GM12878 (cell line): ENCODE results near the gene HSPBAP1. TPM values are rescaled to one million over a fixed set of nuclear protein-coding genes. Genes with fewer than 3 reads are reported as not detected.
"Not testable (repeated sequence)": the region's sequence is repeated elsewhere in the genome, so short reads cannot be mapped to it uniquely, and the experiment has no call there.

Experiments used
- ATAC-seq: fragments of 200-7000 bp; cut with Tn5 transposase; 3 replicates; pipeline ENCODE4 v1.9.1; 2020; ENCODE audit warnings: mild to moderate bottlenecking, moderate library complexity
- BruUV-seq: library from RNA; stranded (reverse); fragments of 400-500 nt; replicated peaks from 2 replicates; lab custom pipeline; 2021; lab: Mats Ljungman, UMichigan
- CTCF ChIA-PET: fragments of 300-600 bp; sonication (Branson Sonifier 250); formaldehyde crosslinking; extraction: SDS; loops from one replicate; lab custom pipeline; 2021; ENCODE audit warnings: inconsistent platforms; lab: Yijun Ruan, JAX
- POLR2A ChIA-PET: fragments of 350-600 bp; formaldehyde crosslinking; extraction: SDS; loops from one replicate; lab custom pipeline; 2021; ENCODE audit warnings: inconsistent platforms; lab: Charles Lee
- RAD21 ChIA-PET: fragments of 300-600 bp; sonication (Branson Sonifier 250); formaldehyde crosslinking; loops from one replicate; lab custom pipeline; 2023; ENCODE audit warnings: antibody characterized with exemption; ENCODE audit not compliant: unreplicated experiment; lab: Charles Lee
- SMC1A ChIA-PET: fragments of 300-600 bp; sonication (Branson Sonifier 250); formaldehyde crosslinking; loops from one replicate; lab custom pipeline; 2023; ENCODE audit not compliant: unreplicated experiment, uncharacterized antibody; lab: Charles Lee
- DNase-seq: peaks from one replicate; pipeline ENCODE4 v3.0.0-alpha.2; 2011; ENCODE audit warnings: low read depth, low spot score
- FAIRE-seq: peaks from 3 replicates; lab custom pipeline; 2011; peaks lifted over from hg19 to GRCh38; lab: Jason Lieb, UNC
- H2AFZ ChIP-seq: 2 replicates; pipeline ENCODE4 v1.6.0; 2011; ENCODE audit warnings: low read depth, low read length, control low read depth; ENCODE audit not compliant: control insufficient read depth
- H3K27ac ChIP-seq: 2 replicates; pipeline ENCODE4 v1.5.1; 2011; ENCODE audit warnings: control low read depth; ENCODE audit not compliant: control insufficient read depth, insufficient read depth
- H3K27me3 ChIP-seq, 2 experiments: replicated peaks in 1 of 2; 2 replicates each; pipeline versions ENCODE4 v1.6.0 to v1.6.1; 2011; ENCODE audit warnings: low read length in 1 of 2; ENCODE audit not compliant: control insufficient read depth in 2 of 2, insufficient read depth in 2 of 2
- H3K36me3 ChIP-seq, 2 experiments: 2 replicates each; pipeline ENCODE4 v1.5.1; 2011; ENCODE audit warnings: low read length in 1 of 2; ENCODE audit not compliant: control insufficient read depth in 2 of 2, insufficient read depth in 2 of 2
- H3K4me1 ChIP-seq: 2 replicates; pipeline ENCODE4 v1.6.1; 2011; ENCODE audit warnings: mild to moderate bottlenecking, low read length, moderate library complexity, mixed read lengths; ENCODE audit not compliant: control insufficient read depth, insufficient read depth
- H3K4me2 ChIP-seq: 2 replicates; pipeline ENCODE4 v1.6.0; 2011; ENCODE audit warnings: control low read depth; ENCODE audit not compliant: control insufficient read depth, insufficient read depth
- H3K4me3 ChIP-seq: fragments of 200-600 bp; sonication (generic); 2 replicates; pipeline ENCODE4 v1.5.1; 2016
- H3K79me2 ChIP-seq: 2 replicates; pipeline ENCODE4 v1.6.0; 2011; ENCODE audit warnings: low read length; ENCODE audit not compliant: control insufficient read depth, insufficient read depth
- H3K9ac ChIP-seq: 2 replicates; pipeline ENCODE4 v1.8.0; 2011; ENCODE audit warnings: low read length, control low read depth, mixed read lengths; ENCODE audit not compliant: control insufficient read depth, insufficient read depth
- H3K9me3 ChIP-seq: replicated peaks from 3 replicates; pipeline ENCODE4 v1.5.1; 2011; ENCODE audit warnings: mild to moderate bottlenecking, low read length; ENCODE audit not compliant: control insufficient read depth, insufficient read depth
- H4K20me1 ChIP-seq: 2 replicates; pipeline ENCODE4 v1.6.0; 2011; ENCODE audit not compliant: control insufficient read depth, insufficient read depth
- KDM1A ChIP-seq: fragments of 200-600 bp; sonication (generic); IDR thresholded peaks from 2 replicates; pipeline ENCODE4 v1.6.1; 2016; ENCODE audit warnings: borderline replicate concordance
- SIN3A ChIP-seq: IDR thresholded peaks from 2 replicates; pipeline ENCODE4 v1.6.1; 2012; ENCODE audit warnings: low read depth, low read length, improper control_type of control experiment
- ZBTB40 ChIP-seq: fragments of 450-650 bp; IDR thresholded peaks from 2 replicates; pipeline ENCODE4 v1.6.1; 2016; ENCODE audit warnings: mild to moderate bottlenecking, moderate library complexity, borderline replicate concordance
- WGBS: methylation state at CpG from one replicate; pipeline ENCODE4 v1.1.6; 2016; ENCODE audit warnings: low lambda C conversion rate; ENCODE audit not compliant: insufficient replicate concordance, insufficient coverage; ENCODE audit errors: missing lambda C conversion rate; 5-methylcytosine and 5-hydroxymethylcytosine counted together
- in situ Hi-C: fragments of 300-500 bp; cut with MboI; formaldehyde crosslinking; loops from 9 replicates; pipeline ENCODE4 v1.14.3; 2018; ENCODE audit warnings: mixed read lengths
- intact Hi-C: fragments of 100-400 bp; cut with micrococcal nuclease; formaldehyde crosslinking; loops from one replicate; pipeline ENCODE4 v1.14.2; 2022; ENCODE audit not compliant: unreplicated experiment
- polyA plus RNA-seq, 11 experiments: library from polyadenylated mRNA; depleted of rRNA in 4 of 11; unstranded in 6 of 11; stranded (reverse) in 5 of 11; fragments of >200 nt; fragmentation: Nextera tagmentation in 4 of 11; fragmentation: Illumina TruSeq in 1 of 11; extraction: Ambion mirVana in 4 of 11; extraction: Trizol in 1 of 11; gene quantifications; 1 replicate in 1 of 11; 2 replicates in 10 of 11; pipeline versions ENCODE4 v1.2.1 to v1.2.3, GENCODE V29; 2011 to 2016; ENCODE audit warnings: inconsistent platforms in 2 of 11, missing spikeins in 2 of 11, low read depth in 1 of 11
- total RNA-seq, 4 experiments: library from RNA; depleted of rRNA in 3 of 4; stranded (reverse); fragments of >200 nt in 3 of 4; fragmentation: Illumina TruSeq in 1 of 4; extraction: Trizol in 1 of 4; gene quantifications; 2 replicates each; pipeline versions ENCODE4 v1.2.1 to v1.2.3, GENCODE V29; 2013 to 2021

Gene HSPBAP1
- total and polyA plus RNA-seq, 10 of the 15 experiments (the other 5 are each of a cell fraction or from before 2014, with no cell fraction given): 3.2 to 10.3 (median 7.9) TPM

GRCh38 chr3:122748347-122748746, 45.3 kb downstream of the HSPBAP1 start:
- no peak overlapping the region for H2AFZ ChIP-seq
- H4K20me1 ChIP-seq: no peaks in the 10 kb centered on the region
- H3K9me3 ChIP-seq: no peaks in the 10 kb centered on the region
- POLR2A ChIA-PET: no interaction called here
- RAD21 ChIA-PET: no interaction called here
- 100% methylated on average over 1 of the region's 1 CpG for WGBS
- no peak for DNase-seq
- ATAC-seq: no peak
- no peak overlapping the region for H3K4me3 ChIP-seq
- no peaks in the 10 kb centered on the region for H3K27me3 ChIP-seq
- in situ Hi-C loops: no loop called here
- no peak overlapping the region for H3K4me2 ChIP-seq
- no TSS peak for BruUV-seq
- H3K9ac ChIP-seq: no peak overlapping the region
- CTCF ChIA-PET: no interaction called here
- no peaks in the 10 kb centered on the region for H3K79me2 ChIP-seq
- TF ChIP-seq SIN3A (no peak), ZBTB40 (peak; percentile 64), KDM1A (no peak)
- H3K4me1 ChIP-seq: no peaks in the 10 kb centered on the region
- no peak overlapping the region for H3K27ac ChIP-seq
- FAIRE-seq: peak; percentile 56
- SMC1A ChIA-PET: no interaction called here
- no peaks in the 10 kb centered on the region for H3K36me3 ChIP-seq
- intact Hi-C loops: no loop called here

- H2AFZ ChIP-seq, H3K4me3 ChIP-seq, BruUV-seq, H3K36me3 ChIP-seq, DNase-seq, H3K4me1 ChIP-seq, FAIRE-seq, RAD21 ChIA-PET, in situ Hi-C loops, SMC1A ChIA-PET, CTCF ChIA-PET, H3K27ac ChIP-seq, H3K9me3 ChIP-seq, ATAC-seq, H4K20me1 ChIP-seq, H3K4me2 ChIP-seq, POLR2A ChIA-PET, intact Hi-C loops, H3K27me3 ChIP-seq, H3K9ac ChIP-seq, H3K79me2 ChIP-seq: not testable (repeated sequence)
- WGBS: no CpG with 5 or more reads among the region's 35 CpGs
These were observed 46.3 kb downstream of the HSPBAP1 start for GRCh38 chr3:122747295-122747694.
